GM15510 (cell line): ENCODE data around the gene CCDC8.

Experiments
- POLR2A ChIP-seq: IDR thresholded peaks from 3 replicates; pipeline ENCODE4 v1.6.1; 2011; ENCODE audit warnings: borderline replicate concordance; ENCODE audit not compliant: insufficient read length; ENCODE audit errors: extremely low read depth

The CCDC8 gene

GRCh38 chr19:46380690-46381089 lies 32.7 kb downstream of the CCDC8 start:
- no peak for TF ChIP-seq POLR2A

GRCh38 chr19:46378268-46378667 lies 35.1 kb downstream of the CCDC8 start:
- no peak for TF ChIP-seq POLR2A

GRCh38 chr19:46376241-46377153 lies 36.9 kb downstream of the CCDC8 start:
- TF ChIP-seq POLR2A, result no peak

- no peak for TF ChIP-seq POLR2A
Observed at GRCh38 chr19:46374536-46375475, 38.6 kb downstream of the CCDC8 start.

- no peak for TF ChIP-seq POLR2A
Observed at GRCh38 chr19:46373491-46374359, 39.6 kb downstream of the CCDC8 start.

GRCh38 chr19:46372901-46373490 lies 40.4 kb downstream of the CCDC8 start:
- no peak for TF ChIP-seq POLR2A

- TF ChIP-seq POLR2A, result no peak
Observed at GRCh38 chr19:46371371-46371901, 41.9 kb downstream of the CCDC8 start.

- no peak for TF ChIP-seq POLR2A
Observed at GRCh38 chr19:46369817-46370216, 43.5 kb downstream of the CCDC8 start.

GRCh38 chr19:46368116-46368515 lies 45.2 kb downstream of the CCDC8 start:
- TF ChIP-seq POLR2A, result no peak

GRCh38 chr19:46367426-46367825 lies 45.9 kb downstream of the CCDC8 start:
- no peak for TF ChIP-seq POLR2A

- TF ChIP-seq POLR2A, result no peak
Observed at GRCh38 chr19:46366620-46367292, 46.6 kb downstream of the CCDC8 start.

- TF ChIP-seq POLR2A, result no peak
Observed at GRCh38 chr19:46365561-46365960, 47.8 kb downstream of the CCDC8 start.

GRCh38 chr19:46364359-46364758 lies 49.0 kb downstream of the CCDC8 start:
- TF ChIP-seq POLR2A, result no peak
